GM19397 (cell line): ENCODE data around the gene FMN2.

Source experiments
- ATAC-seq: cut with Tn5 transposase; IDR thresholded peaks from one replicate; pipeline ENCODE4 v1.9.1; 2021; ENCODE audit warnings: mild to moderate bottlenecking, moderate library complexity; ENCODE audit not compliant: unreplicated experiment

Gene FMN2

GRCh38 chr1:240192851-240193250 lies 101.2 kb downstream of the FMN2 start:
- ATAC-seq: no peak

GRCh38 chr1:240193679-240194078 lies 102.0 kb downstream of the FMN2 start:
- ATAC-seq: no peak

DNA sequence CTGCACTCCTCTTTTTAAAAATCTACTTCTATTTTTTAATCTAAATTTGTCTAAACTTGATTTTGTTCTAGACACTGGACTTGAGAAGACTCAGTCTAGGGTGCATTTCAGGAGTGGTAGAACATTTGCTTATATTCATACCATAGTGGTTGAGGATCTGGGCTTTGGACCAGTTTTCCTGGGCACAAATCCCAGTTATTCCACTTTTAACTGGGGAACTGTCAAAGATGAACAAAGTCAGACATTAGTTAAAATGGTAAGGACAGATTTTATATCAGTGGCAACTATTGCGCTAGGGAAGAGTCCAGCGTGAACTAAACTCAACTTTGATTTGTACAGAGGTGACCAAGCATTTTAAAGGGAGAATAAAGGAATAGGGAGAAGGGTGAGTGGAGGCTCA lies 102.4 kb downstream of the FMN2 start:
- ATAC-seq: no peak

GRCh38 chr1:240198376-240198775 lies 106.7 kb downstream of the FMN2 start:
- no peak for ATAC-seq

DNA sequence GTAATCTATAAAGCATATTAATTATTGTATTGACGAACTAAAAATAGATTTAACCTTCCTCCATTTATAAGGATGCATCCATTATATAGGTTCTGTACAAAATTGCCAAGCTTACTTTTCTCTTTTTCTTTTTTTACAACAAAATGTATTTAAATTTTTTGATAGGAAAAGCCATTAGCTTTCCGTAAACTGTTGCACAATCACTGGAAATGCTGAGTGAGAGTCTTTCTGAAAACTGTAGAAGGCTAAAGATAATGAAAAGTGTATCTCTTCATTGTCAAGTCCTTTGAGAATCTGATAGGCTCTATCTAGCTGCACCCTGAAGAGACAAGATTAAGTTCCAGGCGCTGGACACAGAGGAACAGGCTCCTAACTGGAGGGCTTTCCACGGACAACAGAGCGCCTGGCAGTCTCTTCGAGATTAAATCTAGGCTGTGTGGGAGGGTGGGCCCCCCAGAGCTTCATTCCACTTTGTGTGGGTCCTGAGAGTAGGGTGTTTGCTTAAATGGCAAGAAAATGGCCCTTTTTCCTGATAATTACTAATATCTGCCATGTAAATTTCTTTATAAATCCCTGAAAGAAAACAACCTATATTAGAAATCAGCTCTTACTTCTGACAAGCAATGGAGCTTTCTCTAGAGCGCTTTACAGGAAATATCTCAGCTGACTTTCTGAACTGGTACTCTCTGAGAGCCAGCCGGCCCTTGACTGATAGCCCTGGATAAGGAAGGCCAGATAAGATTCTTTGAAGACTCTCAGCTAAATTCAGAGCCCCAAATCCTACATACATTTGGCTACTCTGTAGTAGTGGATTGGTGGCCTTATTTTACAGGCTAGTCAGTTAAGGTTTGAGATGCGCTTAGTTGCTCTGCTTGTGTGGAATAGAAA lies 108.3 kb downstream of the FMN2 start:
- ATAC-seq: no peak

- no peak for ATAC-seq
Observed at GRCh38 chr1:240201931-240202330, 110.2 kb downstream of the FMN2 start.

- ATAC-seq: no peak
Observed at GRCh38 chr1:240207073-240207709, 115.5 kb downstream of the FMN2 start.

DNA sequence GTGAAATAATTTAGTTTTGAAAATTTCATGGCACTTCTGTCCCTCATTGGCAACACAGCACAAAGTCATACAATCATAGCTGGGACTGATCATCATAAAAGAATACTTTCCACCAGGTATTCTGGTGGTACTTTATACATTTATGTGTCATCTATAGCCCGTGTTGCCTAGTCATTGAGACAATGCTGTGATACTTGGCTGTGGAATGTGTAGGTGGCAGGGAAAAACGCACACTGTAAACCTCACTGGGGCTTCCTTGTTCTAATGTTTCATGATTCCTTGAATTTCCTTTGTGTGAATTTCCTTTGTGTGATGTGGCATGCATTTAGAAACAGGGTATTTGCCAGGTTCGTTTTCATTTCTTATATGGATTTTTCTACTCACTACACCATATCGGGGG lies 118.3 kb downstream of the FMN2 start:
- no peak for ATAC-seq

GRCh38 chr1:240212556-240212955 lies 120.9 kb downstream of the FMN2 start:
- no peak for ATAC-seq

- ATAC-seq: no peak
Observed at GRCh38 chr1:240217403-240217802, 125.7 kb downstream of the FMN2 start.

DNA sequence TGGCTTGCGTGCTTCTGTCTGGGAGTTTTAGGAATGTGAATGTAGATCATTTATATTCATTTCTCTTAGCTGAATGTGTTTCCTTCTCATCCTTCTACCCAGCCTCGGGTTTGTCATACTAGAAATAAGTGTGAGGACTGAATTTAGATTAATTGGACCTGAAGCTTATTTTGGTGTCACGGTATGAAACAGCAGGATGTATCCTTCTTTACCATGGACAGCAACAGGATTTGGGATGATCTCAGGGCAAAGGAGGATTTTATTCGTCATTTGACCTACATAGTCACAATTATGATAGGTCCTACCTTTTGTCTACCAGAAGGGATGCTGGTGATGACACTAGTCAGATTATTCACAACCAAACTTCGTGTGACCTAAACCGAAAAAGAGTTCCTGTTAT lies 127.4 kb downstream of the FMN2 start:
- no peak for ATAC-seq

DNA sequence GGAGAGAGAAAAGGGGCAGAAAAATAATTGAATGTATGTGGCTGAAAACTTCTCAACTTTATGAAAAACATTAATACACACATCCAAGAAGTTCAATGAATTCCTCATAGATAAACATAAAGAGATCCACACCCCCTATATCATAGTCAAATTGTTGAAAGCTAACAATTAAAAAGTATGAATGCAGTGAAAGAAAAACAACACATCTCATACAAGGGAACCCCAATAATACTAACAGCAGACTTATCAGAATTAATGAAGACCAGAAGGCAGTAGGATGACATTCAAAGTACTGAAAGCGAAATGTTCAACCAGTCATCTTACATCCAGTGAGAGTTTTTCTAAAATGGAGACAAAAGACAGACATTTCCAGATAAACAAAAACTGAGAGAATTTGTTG lies 134.4 kb downstream of the FMN2 start:
- no peak for ATAC-seq

GRCh38 chr1:240230816-240231215 lies 139.1 kb downstream of the FMN2 start:
- no peak for ATAC-seq

GRCh38 chr1:240232530-240232929 lies 140.8 kb downstream of the FMN2 start:
- no peak for ATAC-seq

GRCh38 chr1:240234485-240235210 lies 143.0 kb downstream of the FMN2 start:
- ATAC-seq: no peak

- ATAC-seq: no peak
Observed at GRCh38 chr1:240235521-240236288, 144.0 kb downstream of the FMN2 start.

GRCh38 chr1:240237305-240237721 lies 145.6 kb downstream of the FMN2 start:
- no peak for ATAC-seq

- no peak for ATAC-seq
Observed at GRCh38 chr1:240239309-240239708, 147.6 kb downstream of the FMN2 start.

- ATAC-seq: no peak
Observed at GRCh38 chr1:240241278-240241677, 149.6 kb downstream of the FMN2 start.

GRCh38 chr1:240242601-240243144 lies 151.0 kb downstream of the FMN2 start:
- ATAC-seq: no peak
